ENCODE results near the gene HOXC10. TPM values are rescaled to one million over a fixed set of nuclear protein-coding genes. Genes with fewer than 3 reads are reported as not detected.

Gene HOXC10
- total and polyA plus RNA-seq, 7 experiments from 2014 or later, result not detected

DNA sequence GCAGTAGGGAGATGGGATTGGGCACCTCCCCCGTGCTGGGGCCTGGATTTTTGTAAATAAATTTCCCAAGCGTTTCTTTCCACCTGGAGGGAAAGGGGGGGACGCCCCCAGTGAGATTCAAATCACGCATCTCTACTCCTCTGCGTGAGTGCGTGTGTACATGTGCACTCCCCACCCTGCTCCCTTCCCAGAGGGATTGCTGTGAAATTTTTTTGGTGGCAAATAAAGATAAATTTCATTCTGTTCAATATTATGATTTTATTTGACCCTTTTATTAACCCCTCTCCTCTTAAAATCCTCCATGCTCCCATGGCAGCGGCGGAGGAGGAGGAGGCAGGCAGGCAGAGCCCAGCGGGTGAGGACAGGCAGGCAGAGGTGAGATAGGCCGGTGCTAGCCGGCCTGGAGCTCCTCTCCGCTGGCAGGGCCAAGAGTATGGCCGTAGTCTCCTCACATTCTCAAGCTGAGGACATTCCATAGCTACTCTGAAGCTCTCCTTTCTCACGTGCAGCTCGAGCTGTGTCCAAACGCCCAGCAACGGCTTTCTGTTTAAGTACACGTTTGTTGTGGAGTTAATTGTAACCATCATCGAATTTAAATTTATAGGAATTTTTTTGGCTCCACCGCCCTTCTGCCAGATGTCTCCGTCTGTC is 8.6 kb upstream of the HOXC10 start:
- Histone ChIP-seq H3K9me3 (ENCODE audit: control insufficient read depth in 2 of 3, low read length in 3 of 3) (no peaks in the 10 kb centered on the region), H3K36me3 (ENCODE audit: control insufficient read depth in 2 of 3, insufficient read depth in 3 of 3, low read length in 3 of 3) (no peaks in the 10 kb centered on the region), H3K4me3 (ENCODE audit: low read length) (no peak overlapping the region), H3K4me1 (ENCODE audit: control insufficient read depth in 2 of 2, insufficient read depth in 2 of 2, low read length in 2 of 2) (peaks cover 10 to 22% of the 10 kb centered on the region in 2 donors), H3K27me3 (ENCODE audit: control insufficient read depth in 2 of 2, insufficient read depth in 2 of 2, low read length in 2 of 2) (peaks cover 46 to 90% of the 10 kb centered on the region in 2 donors), H3K27ac (ENCODE audit: low read depth, low read length) (no peak overlapping the region)
- no peak for ATAC-seq
- Mint-ChIP-seq H3K9me3 (peaks cover 0 to 35% (median 13%) of the 10 kb centered on the region in 11 donors), H3K4me1 (peaks cover 0 to 35% (median 24%) of the 10 kb centered on the region in 7 donors), H3K36me3 (peaks cover 0 to 10% (median 0%) of the 10 kb centered on the region in 5 donors), H3K27ac (peak overlapping the region in 1 of 9 donors; percentile 38), H3K27me3 (peaks cover 86 to 94% (median 90%) of the 10 kb centered on the region in 5 donors), H3K4me3 (peak overlapping the region in 5 of 10 donors; percentile 12 to 72 (median 67))
- CTCF ChIA-PET, result no interaction called here
- POLR2A ChIA-PET, result interaction anchor here (1.3 to 2.6 kb wide), 2 partner anchors 10 to 11 kb away, joined by 4 to 6 read pairs; no protein-coding TSS in a partner anchor
- intact Hi-C loops (cut with micrococcal nuclease), result no loop called here
- no peak for DNase-seq

DNA sequence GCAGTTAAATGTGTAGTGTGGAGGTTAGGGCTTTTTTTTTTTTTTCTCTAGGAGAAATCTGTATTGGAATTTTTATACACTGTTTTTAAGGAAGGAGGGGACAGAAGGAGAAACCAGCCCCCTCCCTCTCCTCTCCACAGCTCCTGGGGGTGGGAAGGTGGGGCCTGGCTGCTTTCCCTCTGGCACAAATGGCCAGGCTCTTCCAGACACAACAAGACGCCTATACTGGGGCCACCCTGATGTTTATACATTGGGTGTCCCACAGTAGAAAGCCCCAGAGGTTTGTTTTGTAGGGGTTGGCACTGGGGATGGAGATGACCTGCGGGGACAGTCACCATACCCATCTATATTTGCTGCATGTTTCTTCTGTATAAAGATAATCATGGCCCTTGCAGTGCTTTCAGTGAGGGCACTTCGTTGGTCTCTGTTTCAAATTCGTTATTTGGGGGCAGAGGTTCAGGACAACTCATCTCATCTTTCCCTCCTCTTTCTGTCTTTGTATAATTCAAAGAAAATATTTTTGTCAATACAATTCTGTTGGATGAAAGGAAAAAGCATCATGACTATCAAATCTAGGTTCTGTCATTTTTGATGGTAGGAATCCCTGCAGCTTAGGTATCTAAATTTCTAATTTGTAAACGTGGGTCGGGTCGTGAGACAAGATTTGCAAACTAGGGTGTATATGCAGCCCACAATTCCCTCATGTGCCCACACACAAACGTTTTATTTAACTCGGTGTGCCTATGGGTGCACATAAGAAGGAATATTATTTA is 7.9 kb upstream of the HOXC10 start:
- Mint-ChIP-seq H3K36me3 (peaks cover 0 to 10% (median 0%) of the 10 kb centered on the region in 5 donors), H3K9me3 (peaks cover 0 to 35% (median 13%) of the 10 kb centered on the region in 11 donors), H3K27me3 (peaks cover 86 to 94% (median 90%) of the 10 kb centered on the region in 5 donors), H3K4me1 (peaks cover 0 to 35% (median 24%) of the 10 kb centered on the region in 7 donors), H3K27ac (peak overlapping the region in 2 of 9 donors; percentile 25 to 38), H3K4me3 (peak overlapping the region in 2 of 10 donors; percentile 67 to 72)
- ATAC-seq, result no peak
- CTCF ChIA-PET, result no interaction called here
- Histone ChIP-seq H3K36me3 (ENCODE audit: control insufficient read depth in 2 of 3, insufficient read depth in 3 of 3, low read length in 3 of 3) (no peaks in the 10 kb centered on the region), H3K27me3 (ENCODE audit: control insufficient read depth in 2 of 2, insufficient read depth in 2 of 2, low read length in 2 of 2) (peaks cover 38 to 90% of the 10 kb centered on the region in 2 donors), H3K4me3 (ENCODE audit: low read length) (no peak overlapping the region), H3K9me3 (ENCODE audit: control insufficient read depth in 2 of 3, low read length in 3 of 3) (no peaks in the 10 kb centered on the region), H3K4me1 (ENCODE audit: control insufficient read depth in 2 of 2, insufficient read depth in 2 of 2, low read length in 2 of 2) (peaks cover 10 to 22% of the 10 kb centered on the region in 2 donors), H3K27ac (ENCODE audit: low read depth, low read length) (no peak overlapping the region)
- POLR2A ChIA-PET, result interaction anchor here (0.6 to 2.6 kb wide), 3 partner anchors 9 to 32 kb away, joined by 3 to 6 read pairs (median 4); partner anchors contain the start of gene HOXC8
- intact Hi-C loops (cut with micrococcal nuclease), result no loop called here
- DNase-seq, result no peak

DNA sequence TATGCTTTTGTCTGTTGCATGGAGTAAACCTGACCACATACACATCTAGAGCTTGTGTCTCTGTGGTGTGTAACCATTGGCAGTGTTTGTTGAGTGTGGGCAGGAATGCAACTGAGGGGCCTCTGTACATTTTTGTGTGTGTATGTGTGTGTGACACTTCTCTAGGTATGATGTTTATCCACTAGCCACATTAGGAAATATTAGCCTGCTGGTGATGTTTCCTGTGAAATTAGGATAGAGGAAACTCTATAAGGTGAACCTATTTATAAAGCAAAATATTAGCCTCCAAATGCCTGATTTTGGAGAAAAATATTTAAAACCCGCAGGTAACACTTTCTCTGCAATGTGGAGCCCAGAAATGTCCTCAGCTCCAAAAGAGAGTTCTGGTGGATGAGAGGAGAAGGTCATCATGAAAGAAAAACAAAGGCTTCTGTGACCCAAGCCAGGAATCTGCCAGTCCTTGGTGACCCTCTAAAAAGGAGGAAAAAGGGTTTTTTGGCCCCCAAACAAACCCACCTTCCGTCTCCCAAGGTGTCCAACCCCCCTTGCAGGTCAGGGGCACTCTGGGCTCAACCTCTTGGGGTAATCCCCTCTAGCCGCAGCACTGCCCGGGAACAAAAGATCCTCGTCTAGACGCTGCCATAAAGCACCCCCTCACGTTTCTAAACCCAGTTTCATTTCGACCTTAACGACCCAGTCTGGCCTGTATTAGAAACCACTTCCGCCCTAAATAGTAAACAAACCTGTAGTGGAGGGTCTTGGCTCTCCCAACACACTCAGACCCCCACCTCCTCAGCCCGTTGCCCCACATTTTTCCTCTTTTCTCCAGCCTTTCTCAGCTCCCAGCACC is 7.1 kb upstream of the HOXC10 start:
- H3K27ac ChIP-seq (ENCODE audit: low read depth, low read length), result no peak overlapping the region
- H3K27me3 ChIP-seq (ENCODE audit: control insufficient read depth in 2 of 2, insufficient read depth in 2 of 2, low read length in 2 of 2), result peaks cover 36 to 89% of the 10 kb centered on the region in 2 donors
- DNase-seq (no peak), ATAC-seq (no peak)
- Mint-ChIP-seq H3K4me3 (no peak overlapping the region), H3K4me1 (peaks cover 0 to 33% (median 22%) of the 10 kb centered on the region in 7 donors), H3K27ac (no peak overlapping the region), H3K27me3 (peaks cover 86 to 94% (median 88%) of the 10 kb centered on the region in 5 donors), H3K36me3 (peaks cover 0 to 7% (median 0%) of the 10 kb centered on the region in 5 donors), H3K9me3 (peaks cover 0 to 34% (median 9%) of the 10 kb centered on the region in 11 donors)
- no peaks in the 10 kb centered on the region for H3K9me3 ChIP-seq (ENCODE audit: control insufficient read depth in 2 of 3, low read length in 3 of 3)
- peaks cover 10 to 22% of the 10 kb centered on the region in 2 donors for H3K4me1 ChIP-seq (ENCODE audit: control insufficient read depth in 2 of 2, insufficient read depth in 2 of 2, low read length in 2 of 2)
- intact Hi-C loops (cut with micrococcal nuclease), result no loop called here
- ChIA-PET POLR2A (interaction anchor here (2.6 kb wide), 1 partner anchor 9 kb away, joined by 6 read pairs; no protein-coding TSS in a partner anchor), CTCF (no interaction called here)
- H3K36me3 ChIP-seq (ENCODE audit: control insufficient read depth in 2 of 3, insufficient read depth in 3 of 3, low read length in 3 of 3), result no peaks in the 10 kb centered on the region
- no peak overlapping the region for H3K4me3 ChIP-seq (ENCODE audit: low read length)

DNA sequence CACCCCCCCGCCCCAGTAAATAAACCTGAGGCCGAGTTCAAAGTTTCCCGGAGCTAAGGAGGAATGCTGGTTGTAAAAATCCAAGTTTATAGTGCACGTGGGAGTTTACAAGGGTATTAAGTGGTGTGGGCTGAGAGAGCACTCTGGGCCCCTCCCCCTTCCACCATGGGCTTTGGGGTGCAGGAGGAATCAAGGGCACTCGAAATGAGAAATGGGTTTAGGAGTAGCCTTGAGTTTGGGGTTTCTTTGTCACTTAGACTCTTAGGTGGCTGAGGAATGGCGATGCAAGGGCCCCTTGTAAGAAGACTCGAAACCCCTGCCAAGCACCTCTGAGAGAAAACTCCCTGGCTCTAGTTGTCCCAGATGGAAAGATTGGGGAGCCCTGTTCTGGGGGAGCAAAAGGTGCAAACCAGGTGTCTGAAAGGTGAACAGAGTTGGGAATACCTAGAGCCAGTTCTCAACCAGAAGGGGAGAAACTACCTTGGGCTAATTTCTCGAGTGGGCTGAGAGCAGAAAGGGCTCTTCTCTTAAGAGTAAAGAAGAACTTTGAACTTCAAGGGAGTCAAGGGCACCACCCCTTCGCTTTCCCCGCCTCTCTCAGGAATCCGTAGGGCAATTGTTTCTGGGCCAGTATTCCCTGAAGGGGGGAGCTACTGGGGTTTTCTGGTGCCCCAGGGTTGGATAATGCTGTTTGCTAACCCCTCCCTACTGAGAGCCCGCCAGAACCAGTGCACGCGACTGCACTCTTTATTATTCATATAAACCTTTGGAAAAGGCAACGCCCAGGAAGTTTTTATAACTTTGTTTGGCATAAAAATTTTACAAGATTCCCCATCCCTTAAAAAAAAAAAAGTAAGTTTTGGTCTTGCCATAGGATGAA is 6.2 kb upstream of the HOXC10 start:
- ChIA-PET POLR2A (no interaction called here), CTCF (no interaction called here)
- intact Hi-C loops (cut with micrococcal nuclease), result loop anchor here in 1 of 2 donors (1.0 kb wide), 1 partner anchor 16 kb away; no protein-coding TSS in a partner anchor
- Histone ChIP-seq H3K36me3 (ENCODE audit: control insufficient read depth in 2 of 3, insufficient read depth in 3 of 3, low read length in 3 of 3) (no peaks in the 10 kb centered on the region), H3K4me1 (ENCODE audit: control insufficient read depth in 2 of 2, insufficient read depth in 2 of 2, low read length in 2 of 2) (peaks cover 10 to 21% of the 10 kb centered on the region in 2 donors), H3K9me3 (ENCODE audit: control insufficient read depth in 2 of 3, low read length in 3 of 3) (no peaks in the 10 kb centered on the region), H3K4me3 (ENCODE audit: low read length) (no peak overlapping the region), H3K27me3 (ENCODE audit: control insufficient read depth in 2 of 2, insufficient read depth in 2 of 2, low read length in 2 of 2) (peaks cover 37 to 89% of the 10 kb centered on the region in 2 donors), H3K27ac (ENCODE audit: low read depth, low read length) (no peak overlapping the region)
- H3K36me3 Mint-ChIP-seq, result peaks cover 0 to 2% (median 0%) of the 10 kb centered on the region in 5 donors
- peaks cover 0 to 36% (median 3%) of the 10 kb centered on the region in 11 donors for H3K9me3 Mint-ChIP-seq
- peaks cover 0 to 29% (median 16%) of the 10 kb centered on the region in 7 donors for H3K4me1 Mint-ChIP-seq
- no peak for ATAC-seq
- no peak for DNase-seq
- no peak overlapping the region for H3K4me3 Mint-ChIP-seq
- H3K27me3 Mint-ChIP-seq, result peaks cover 88 to 96% (median 90%) of the 10 kb centered on the region in 5 donors
- H3K27ac Mint-ChIP-seq, result peak overlapping the region in 1 of 9 donors; percentile 21

DNA sequence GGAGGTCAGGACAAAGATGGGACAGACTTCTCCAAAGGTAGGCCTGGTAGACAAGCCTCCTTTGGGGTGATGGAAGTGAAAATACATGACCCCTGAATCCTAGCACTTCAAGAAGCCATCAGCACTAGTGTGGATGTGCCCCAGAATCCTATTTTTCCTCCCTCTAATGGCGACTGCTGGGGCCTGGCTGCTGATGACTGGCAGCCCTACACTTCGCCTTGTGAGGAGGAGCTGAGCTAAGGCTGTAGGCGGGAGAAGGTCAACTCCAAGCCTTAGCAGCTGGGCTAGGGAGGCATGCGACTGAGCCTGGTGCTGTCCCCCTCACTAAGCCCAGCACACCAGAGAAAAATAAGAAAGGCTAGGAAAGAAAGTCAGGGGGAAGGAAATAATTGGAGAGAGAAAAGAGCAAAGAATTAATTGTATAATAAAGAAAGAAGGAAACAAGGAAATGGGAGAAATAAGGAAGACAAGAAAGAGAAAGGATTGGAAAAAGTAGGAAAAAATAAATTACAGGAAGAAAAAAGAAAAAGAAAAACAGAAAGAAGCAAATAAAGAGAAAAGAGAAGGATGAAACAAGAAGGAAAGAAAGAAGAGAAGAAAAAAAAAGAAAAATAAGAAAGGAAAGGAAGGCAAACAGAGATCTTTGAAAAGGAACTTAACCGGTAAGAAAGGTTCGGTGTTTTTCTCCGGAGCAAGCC is 4.7 kb upstream of the HOXC10 start:
- ChIA-PET CTCF (no interaction called here), POLR2A (no interaction called here)
- no peaks in the 10 kb centered on the region for H3K9me3 ChIP-seq (ENCODE audit: control insufficient read depth in 2 of 3, low read length in 3 of 3)
- peaks cover 0 to 39% (median 2%) of the 10 kb centered on the region in 11 donors for H3K9me3 Mint-ChIP-seq
- H3K4me1 Mint-ChIP-seq, result peaks cover under 1 to 29% (median 15%) of the 10 kb centered on the region in 7 donors
- H3K36me3 ChIP-seq (ENCODE audit: control insufficient read depth in 2 of 3, insufficient read depth in 3 of 3, low read length in 3 of 3), result no peaks in the 10 kb centered on the region
- peaks cover 92 to 98% (median 93%) of the 10 kb centered on the region in 5 donors for H3K27me3 Mint-ChIP-seq
- peaks cover 0 to 2% (median 0%) of the 10 kb centered on the region in 5 donors for H3K36me3 Mint-ChIP-seq
- DNase-seq (no peak), ATAC-seq (no peak)
- peaks cover 41 to 88% of the 10 kb centered on the region in 2 donors for H3K27me3 ChIP-seq (ENCODE audit: control insufficient read depth in 2 of 2, insufficient read depth in 2 of 2, low read length in 2 of 2)
- intact Hi-C loops (cut with micrococcal nuclease), result loop anchor here in 1 of 2 donors (5.0 kb wide), 1 partner anchor 43 kb away; the partner anchor contains the start of gene HOXC13
- no peak overlapping the region for H3K27ac ChIP-seq (ENCODE audit: low read depth, low read length)
- no peak overlapping the region for H3K4me3 Mint-ChIP-seq
- peak overlapping the region in 4 of 9 donors; percentile 31 to 59 (median 58) for H3K27ac Mint-ChIP-seq
- H3K4me3 ChIP-seq (ENCODE audit: low read length), result no peak overlapping the region
- H3K4me1 ChIP-seq (ENCODE audit: control insufficient read depth in 2 of 2, insufficient read depth in 2 of 2, low read length in 2 of 2), result peaks cover under 1 to 12% of the 10 kb centered on the region in 2 donors
